Fibroblast of pulmonary artery (primary cell): ENCODE measurements around the gene TTC1.

Experiments
- DNase-seq: peaks from one replicate; pipeline ENCODE4 v3.0.0-alpha.2; 2010; ENCODE audit warnings: low read depth
- H3K4me3 ChIP-seq: replicated peaks from 2 replicates; pipeline ENCODE4 v1.5.1; 2011; ENCODE audit warnings: low read depth, mild to moderate bottlenecking, control low read depth, low read length, moderate library complexity
- TF ChIP-seq, protein P1 (sequence below): IDR thresholded peaks from 2 replicates; pipeline ENCODE4 v1.5.1; 2011; ENCODE audit warnings: mild to moderate bottlenecking, control low read depth, low read length, inconsistent platforms; ENCODE audit errors: missing control alignments

The TTC1 gene

GRCh38 chr5:160090059-160090458, 81.1 kb downstream of the TTC1 start:
- no peak for DNase-seq
- no peak overlapping the region for H3K4me3 ChIP-seq
- TF ChIP-seq, protein P1, sequence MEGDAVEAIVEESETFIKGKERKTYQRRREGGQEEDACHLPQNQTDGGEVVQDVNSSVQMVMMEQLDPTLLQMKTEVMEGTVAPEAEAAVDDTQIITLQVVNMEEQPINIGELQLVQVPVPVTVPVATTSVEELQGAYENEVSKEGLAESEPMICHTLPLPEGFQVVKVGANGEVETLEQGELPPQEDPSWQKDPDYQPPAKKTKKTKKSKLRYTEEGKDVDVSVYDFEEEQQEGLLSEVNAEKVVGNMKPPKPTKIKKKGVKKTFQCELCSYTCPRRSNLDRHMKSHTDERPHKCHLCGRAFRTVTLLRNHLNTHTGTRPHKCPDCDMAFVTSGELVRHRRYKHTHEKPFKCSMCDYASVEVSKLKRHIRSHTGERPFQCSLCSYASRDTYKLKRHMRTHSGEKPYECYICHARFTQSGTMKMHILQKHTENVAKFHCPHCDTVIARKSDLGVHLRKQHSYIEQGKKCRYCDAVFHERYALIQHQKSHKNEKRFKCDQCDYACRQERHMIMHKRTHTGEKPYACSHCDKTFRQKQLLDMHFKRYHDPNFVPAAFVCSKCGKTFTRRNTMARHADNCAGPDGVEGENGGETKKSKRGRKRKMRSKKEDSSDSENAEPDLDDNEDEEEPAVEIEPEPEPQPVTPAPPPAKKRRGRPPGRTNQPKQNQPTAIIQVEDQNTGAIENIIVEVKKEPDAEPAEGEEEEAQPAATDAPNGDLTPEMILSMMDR: no peak

- TF ChIP-seq, protein P1: no peak
- H3K4me3 ChIP-seq: no peak overlapping the region
- no peak for DNase-seq
Measured at GRCh38 chr5:160092514-160092913, 83.6 kb downstream of the TTC1 start.

GRCh38 chr5:160092960-160093707, 84.2 kb downstream of the TTC1 start:
- TF ChIP-seq, protein P1: no peak
- H3K4me3 ChIP-seq: no peak overlapping the region
- no peak for DNase-seq

DNA sequence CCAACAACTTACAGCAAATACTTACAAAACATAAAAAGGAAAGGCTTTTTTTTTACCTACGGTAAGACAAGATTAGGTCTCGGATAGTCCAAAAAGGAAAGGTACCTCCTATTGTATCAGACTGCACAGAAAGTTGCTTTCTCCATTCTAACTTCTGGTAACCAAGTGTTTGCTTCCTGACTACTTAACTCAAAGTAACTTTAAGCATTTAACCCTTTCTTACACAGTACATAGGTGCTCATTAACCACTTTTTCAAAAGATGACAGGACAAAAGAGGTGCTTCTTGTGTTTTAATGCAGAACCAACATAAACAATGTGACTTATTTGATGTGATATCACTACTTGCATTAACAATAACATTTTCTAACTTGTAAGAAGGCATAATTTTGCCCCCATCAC, 87.2 kb downstream of the TTC1 start:
- DNase-seq: no peak
- H3K4me3 ChIP-seq: no peak overlapping the region
- TF ChIP-seq, protein P1: no peak

DNA sequence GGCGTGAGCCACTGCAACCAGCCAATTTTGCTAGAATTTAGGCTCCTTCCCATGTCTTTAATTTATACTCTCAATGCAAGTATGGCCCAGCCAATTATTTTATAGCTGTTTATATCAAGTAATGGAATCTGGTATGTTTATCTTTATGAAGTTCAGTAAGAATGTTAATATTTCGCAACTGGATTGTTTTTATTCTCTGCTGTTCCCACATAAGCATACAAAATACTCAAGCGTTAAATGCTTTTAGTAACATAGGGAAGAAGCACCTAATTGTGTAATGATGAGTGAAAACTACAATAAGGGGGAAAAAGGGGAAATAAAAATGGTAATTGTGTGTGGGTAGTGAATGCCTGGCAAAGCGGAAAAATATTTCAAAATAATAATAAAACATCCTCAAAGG, 89.1 kb downstream of the TTC1 start:
- DNase-seq: peak; percentile 46
- no peak overlapping the region for H3K4me3 ChIP-seq
- TF ChIP-seq, protein P1: no peak

GRCh38 chr5:160105686-160106360, 96.9 kb downstream of the TTC1 start:
- no peak for DNase-seq

More at GRCh38 chr5:160105686-160106360, 96.9 kb downstream of the TTC1 start:
- H3K4me3 ChIP-seq: no peak overlapping the region
- TF ChIP-seq, protein P1: no peak
